GM10266 (cell line): ENCODE results near the gene DOCK2.

ENCODE experiments used
- DNase-seq: peaks from one replicate; pipeline ENCODE4 v3.0.0; 2012; ENCODE audit errors: extremely low spot score
- TF ChIP-seq, protein P1 (sequence below): IDR thresholded peaks from 2 replicates; pipeline ENCODE4 v1.5.1; 2012; ENCODE audit warnings: mild to moderate bottlenecking, low read depth; ENCODE audit not compliant: control insufficient read depth, insufficient read depth; ENCODE audit errors: missing control alignments

Gene DOCK2

DNA sequence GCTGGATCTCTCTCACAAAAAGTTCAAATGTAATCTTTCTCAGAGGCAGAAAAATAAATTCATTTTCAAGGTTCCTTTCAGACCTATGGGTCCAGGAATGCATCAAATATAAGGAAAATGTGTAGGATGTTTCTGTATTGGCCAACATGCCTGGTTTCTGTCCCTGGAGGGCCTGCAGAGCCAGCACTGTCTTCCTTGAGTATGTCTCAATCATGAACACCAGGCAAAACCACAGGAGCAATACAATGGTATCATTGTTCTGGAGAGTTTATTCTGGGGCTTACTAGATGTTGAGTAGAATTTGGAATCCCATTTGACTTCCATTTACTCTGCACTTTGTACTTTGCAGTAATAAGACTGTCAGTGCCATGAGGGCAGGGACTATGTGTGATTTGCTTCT is 319.7 kb downstream of the DOCK2 start:
- DNase-seq: no peak

DNA sequence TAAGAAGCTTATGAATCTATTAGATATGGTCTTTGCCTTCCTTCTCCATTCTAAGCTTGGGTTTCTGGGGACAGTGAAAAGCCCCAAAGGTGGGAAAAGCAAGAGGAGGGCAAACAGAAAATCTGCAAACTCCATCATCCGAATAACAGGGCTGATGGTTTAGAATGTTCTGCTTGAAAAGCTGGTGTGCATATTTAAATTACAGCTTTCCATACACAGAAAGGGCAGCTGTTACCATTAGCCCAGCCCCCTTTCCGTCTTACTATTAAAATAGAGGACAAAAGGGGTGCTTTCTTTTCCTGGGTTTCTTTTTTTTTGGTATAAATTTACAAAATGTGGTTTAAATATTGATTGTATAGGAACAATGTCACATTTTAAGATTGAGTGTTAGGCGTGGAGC is 321.2 kb downstream of the DOCK2 start:
- TF ChIP-seq, protein P1, sequence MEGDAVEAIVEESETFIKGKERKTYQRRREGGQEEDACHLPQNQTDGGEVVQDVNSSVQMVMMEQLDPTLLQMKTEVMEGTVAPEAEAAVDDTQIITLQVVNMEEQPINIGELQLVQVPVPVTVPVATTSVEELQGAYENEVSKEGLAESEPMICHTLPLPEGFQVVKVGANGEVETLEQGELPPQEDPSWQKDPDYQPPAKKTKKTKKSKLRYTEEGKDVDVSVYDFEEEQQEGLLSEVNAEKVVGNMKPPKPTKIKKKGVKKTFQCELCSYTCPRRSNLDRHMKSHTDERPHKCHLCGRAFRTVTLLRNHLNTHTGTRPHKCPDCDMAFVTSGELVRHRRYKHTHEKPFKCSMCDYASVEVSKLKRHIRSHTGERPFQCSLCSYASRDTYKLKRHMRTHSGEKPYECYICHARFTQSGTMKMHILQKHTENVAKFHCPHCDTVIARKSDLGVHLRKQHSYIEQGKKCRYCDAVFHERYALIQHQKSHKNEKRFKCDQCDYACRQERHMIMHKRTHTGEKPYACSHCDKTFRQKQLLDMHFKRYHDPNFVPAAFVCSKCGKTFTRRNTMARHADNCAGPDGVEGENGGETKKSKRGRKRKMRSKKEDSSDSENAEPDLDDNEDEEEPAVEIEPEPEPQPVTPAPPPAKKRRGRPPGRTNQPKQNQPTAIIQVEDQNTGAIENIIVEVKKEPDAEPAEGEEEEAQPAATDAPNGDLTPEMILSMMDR: no peak
- no peak for DNase-seq

More for the DNA sequence above, 319.7 kb downstream of the DOCK2 start:
- TF ChIP-seq, protein P1: no peak

DNA sequence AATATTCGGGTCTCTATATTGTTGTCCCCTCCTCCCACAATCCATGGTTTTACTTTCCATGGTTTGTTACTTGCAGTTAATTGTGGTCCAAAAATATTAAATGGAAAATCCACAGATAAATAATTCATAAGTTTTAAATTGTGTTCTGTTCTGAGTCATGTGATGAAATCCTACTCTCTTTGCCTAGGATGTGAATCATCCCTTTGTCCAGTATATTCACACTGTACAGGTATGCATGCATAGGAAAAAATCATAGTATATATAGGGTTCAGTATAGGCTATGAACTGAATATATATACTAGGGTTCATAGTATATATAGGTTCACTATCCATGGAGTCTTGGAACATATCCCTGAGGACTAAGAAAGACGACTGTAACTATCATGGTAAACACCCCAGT is 323.6 kb downstream of the DOCK2 start:
- TF ChIP-seq, protein P1: no peak

DNA sequence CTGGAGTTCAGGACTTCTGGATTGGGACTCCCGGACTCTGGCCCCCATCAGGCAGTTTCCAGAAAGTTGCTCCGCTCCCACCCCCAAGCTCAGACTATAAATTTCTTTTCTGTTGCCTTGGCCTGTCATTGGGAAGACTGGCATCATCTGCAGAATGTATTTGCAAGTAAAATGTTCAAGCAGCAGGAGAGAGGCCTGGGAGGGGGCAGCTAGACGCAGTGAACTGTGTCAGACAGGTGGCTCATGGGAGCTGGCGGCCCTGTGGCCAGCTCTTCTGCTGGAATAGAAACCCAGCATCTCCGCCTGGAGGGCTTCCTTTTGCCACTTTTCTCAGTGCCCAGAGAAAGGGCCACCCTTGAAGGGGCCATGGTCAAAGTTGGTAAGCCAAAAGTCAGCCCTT is 327.2 kb downstream of the DOCK2 start:
- no peak for DNase-seq
- TF ChIP-seq, protein P1: no peak

More for the DNA sequence above, 323.6 kb downstream of the DOCK2 start:
- no peak for DNase-seq

DNA sequence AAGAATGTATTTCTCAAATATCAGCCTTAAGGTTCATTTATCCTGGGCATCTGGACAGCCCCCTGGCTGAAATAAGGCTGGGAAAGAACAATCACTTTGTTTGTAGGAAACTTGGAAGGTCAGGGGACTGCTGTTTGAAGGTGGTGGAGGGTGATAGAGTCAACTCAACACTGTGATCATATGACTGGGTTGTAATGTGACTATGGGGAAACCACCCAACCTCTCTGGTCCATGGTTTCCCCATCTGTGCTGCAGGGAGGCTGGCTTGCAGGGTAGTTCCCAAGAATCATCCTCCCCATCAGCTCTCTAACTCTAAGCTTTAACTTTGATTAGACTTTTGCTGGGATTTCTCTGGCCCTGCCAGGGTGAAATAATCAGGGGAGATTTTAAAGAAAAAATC is 333.3 kb downstream of the DOCK2 start:
- DNase-seq: no peak

DNA sequence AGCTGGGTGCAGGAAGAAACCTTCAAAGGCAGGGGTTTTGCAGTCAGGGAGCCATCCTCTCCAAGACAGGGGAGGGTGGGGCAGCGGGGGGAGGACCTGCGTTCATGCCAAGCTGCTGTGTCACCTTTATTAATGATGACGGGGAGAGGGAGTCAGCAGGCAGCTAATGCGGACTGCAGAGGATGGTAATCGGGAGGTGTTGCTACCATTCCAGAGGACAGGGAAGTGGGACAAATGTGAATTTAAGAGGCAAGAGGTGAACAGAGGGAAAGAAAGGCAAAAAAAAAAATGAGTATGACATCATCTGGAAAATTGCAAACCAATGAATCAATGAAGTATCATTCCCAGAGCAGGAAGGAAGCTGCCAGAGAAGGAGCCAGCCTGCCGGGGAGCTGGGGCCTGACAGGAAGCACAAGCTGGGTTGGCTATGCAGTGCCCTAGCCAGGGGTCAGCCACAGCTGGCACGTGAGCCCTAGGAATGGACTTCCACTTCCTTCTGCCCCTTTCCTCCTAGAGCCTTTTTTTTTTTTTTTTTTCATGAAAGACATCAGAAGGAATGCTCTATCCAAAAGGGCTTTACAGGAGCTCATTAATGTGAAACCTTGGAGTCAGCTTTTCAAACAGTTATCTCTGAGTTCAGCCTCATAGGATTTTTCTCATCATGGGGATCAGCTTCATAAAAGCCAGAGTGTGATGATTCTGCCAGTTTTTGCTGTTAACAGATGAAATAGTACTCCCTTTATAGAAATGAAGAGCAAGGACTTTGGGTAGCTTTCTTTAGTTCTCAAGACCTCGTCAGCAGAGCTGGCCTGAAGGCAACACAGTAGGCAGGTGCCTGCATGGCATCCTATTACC is 334.1 kb downstream of the DOCK2 start:
- no peak for DNase-seq
- TF ChIP-seq, protein P1: no peak

More for the DNA sequence above, 333.3 kb downstream of the DOCK2 start:
- TF ChIP-seq, protein P1: no peak

DNA sequence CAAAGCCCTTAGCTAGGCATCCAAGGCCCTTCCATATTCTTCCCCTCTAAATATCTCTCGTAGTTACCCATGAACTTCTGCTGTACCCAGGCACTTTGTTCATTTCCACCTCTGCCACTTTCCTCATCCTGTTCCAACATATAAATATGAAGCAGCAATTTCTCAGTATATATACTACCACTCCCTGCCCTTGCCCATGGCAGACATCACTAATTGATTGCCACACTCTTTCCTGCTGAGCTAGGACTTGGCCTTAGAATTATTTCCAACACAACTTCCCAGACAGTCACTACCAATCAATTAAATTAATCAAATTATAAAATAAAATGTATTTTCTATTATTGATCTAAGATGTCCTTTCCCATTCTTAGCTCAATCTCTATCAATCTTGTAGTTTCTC is 334.7 kb downstream of the DOCK2 start:
- no peak for DNase-seq
- TF ChIP-seq, protein P1: no peak
